BLaER1 (cell line): ENCODE data around the gene RIN3.

Experiments
- H3K27ac ChIP-seq: shearing (Covaris generic); formaldehyde crosslinking; 2 replicates; pipeline ENCODE4 v1.8.1; 2022
- H3K27me3 ChIP-seq: shearing (Covaris generic); formaldehyde crosslinking; 2 replicates; pipeline ENCODE4 v1.8.1; 2022
- H3K36me3 ChIP-seq: shearing (Covaris generic); formaldehyde crosslinking; 2 replicates; pipeline ENCODE4 v1.8.1; 2022
- H3K4me1 ChIP-seq: shearing (Covaris generic); formaldehyde crosslinking; 2 replicates; pipeline ENCODE4 v1.8.1; 2022
- H3K4me2 ChIP-seq: shearing (Covaris generic); formaldehyde crosslinking; 2 replicates; pipeline ENCODE4 v1.8.1; 2022
- H3K4me3 ChIP-seq: shearing (Covaris generic); formaldehyde crosslinking; 2 replicates; pipeline ENCODE4 v1.8.1; 2022
- H3K9ac ChIP-seq: shearing (Covaris generic); formaldehyde crosslinking; 2 replicates; pipeline ENCODE4 v1.8.1; 2022
- H3K9me3 ChIP-seq: shearing (Covaris generic); formaldehyde crosslinking; 2 replicates; pipeline ENCODE4 v1.8.1; 2022
- H4K20me1 ChIP-seq: shearing (Covaris generic); formaldehyde crosslinking; 2 replicates; pipeline ENCODE4 v1.8.1; 2022
- Cebpa-rat ChIP-seq: shearing (Covaris generic); IDR thresholded peaks from 2 replicates; pipeline ENCODE4 v1.8.1; 2022

Gene RIN3

GRCh38 chr14:92737619-92738188, 224.1 kb downstream of the RIN3 start:
- TF ChIP-seq Cebpa-rat, result no peak
- Histone ChIP-seq H3K9me3 (peaks cover 19% of the 10 kb centered on the region), H3K4me2 (peak overlapping the region; percentile 79), H4K20me1 (no peaks in the 10 kb centered on the region), H3K27me3 (no peaks in the 10 kb centered on the region), H3K4me3 (peak overlapping the region; percentile 50; the same call in 1 of the 2 replicates), H3K36me3 (peaks cover 30% of the 10 kb centered on the region), H3K27ac (peak overlapping the region; percentile 73), H3K9ac (peak overlapping the region; percentile 63; the same call in 1 of the 2 replicates), H3K4me1 (peaks cover 56% of the 10 kb centered on the region)
